Measurements from ENCODE around the gene LASP1. TPM values are rescaled to one million over a fixed set of nuclear protein-coding genes. Genes with fewer than 3 reads are reported as not detected.
"Not testable (repeated sequence)": the region's sequence is repeated elsewhere in the genome, so short reads cannot be mapped to it uniquely, and the experiment has no call there.

Gene LASP1
- polyA plus RNA-seq, 4 donors: 152 to 296 (median 235) TPM

DNA sequence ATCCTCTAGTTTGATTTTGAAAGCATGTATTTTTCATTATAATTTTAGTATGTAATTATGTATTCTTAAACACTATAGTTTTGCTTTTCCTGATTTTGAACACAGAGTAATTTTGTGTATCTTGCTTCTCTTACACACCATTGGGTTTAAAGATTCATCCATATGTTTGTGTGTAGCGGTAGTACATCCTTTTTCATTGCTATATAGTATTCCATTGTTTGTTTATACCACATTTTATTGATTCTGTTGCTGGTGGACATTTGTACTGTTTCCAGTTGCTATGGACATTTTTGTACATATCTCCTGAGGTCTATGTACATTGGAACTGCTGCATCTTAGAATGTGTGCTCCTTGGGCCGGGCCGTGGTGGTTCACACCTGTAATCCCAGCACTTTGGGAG is 35.0 kb downstream of the LASP1 start:
- Histone ChIP-seq H3K4me3 (ENCODE audit: low read depth in 1 of 3, low read length in 3 of 3) (no peak overlapping the region), H3K4me1 (ENCODE audit: control insufficient read depth in 3 of 3, insufficient read depth in 2 of 3, low read depth in 1 of 3, low read length in 2 of 3) (peaks cover 5 to 18% (median 9%) of the 10 kb centered on the region in 3 donors), H3K36me3 (ENCODE audit: control insufficient read depth in 3 of 3, insufficient read depth in 2 of 3, low read depth in 1 of 3, low read length in 3 of 3) (peaks cover 8 to 88% (median 13%) of the 10 kb centered on the region in 3 donors), H3K9me3 (ENCODE audit: control insufficient read depth in 2 of 2, insufficient read depth in 1 of 2, low read depth in 1 of 2, low read length in 1 of 2) (no peaks in the 10 kb centered on the region), H3K27me3 (ENCODE audit: control insufficient read depth in 3 of 3, insufficient read depth in 3 of 3, low read length in 3 of 3) (no peaks in the 10 kb centered on the region), H3K27ac (ENCODE audit: low read depth in 1 of 3, low read length in 2 of 3) (no peak overlapping the region)
- FAIRE-seq (no peak), DNase-seq (no peak)
- 93 to 99% (median 97%) methylated on average over 3 of the region's 3 CpGs for WGBS, 3 donors

DNA sequence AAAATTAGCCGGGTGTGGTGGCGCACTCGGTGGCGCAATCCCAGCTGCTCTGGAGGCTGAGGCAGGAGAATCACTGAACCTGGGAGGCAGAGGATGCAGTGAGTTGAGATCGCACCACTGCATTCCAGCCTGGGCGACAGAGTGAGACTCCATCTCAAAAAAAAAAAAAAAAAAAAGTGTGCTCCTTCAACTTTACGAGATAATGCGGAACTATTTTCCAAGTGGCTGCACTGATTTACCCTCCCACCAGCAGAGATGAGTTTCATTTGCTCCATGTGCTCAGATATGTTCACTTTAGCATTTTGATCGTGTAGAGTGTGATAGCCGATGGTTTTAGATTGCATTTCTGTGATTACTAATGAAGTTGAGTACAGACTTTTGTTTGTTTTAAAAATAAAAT is 35.5 kb downstream of the LASP1 start:
- FAIRE-seq (no peak), DNase-seq (no peak)
- 89 to 96% (median 95%) methylated on average over 10 of the region's 10 CpGs for WGBS, 3 donors
- Histone ChIP-seq H3K4me3 (ENCODE audit: low read depth in 1 of 3, low read length in 3 of 3) (no peak overlapping the region), H3K4me1 (ENCODE audit: control insufficient read depth in 3 of 3, insufficient read depth in 2 of 3, low read depth in 1 of 3, low read length in 2 of 3) (peaks cover 5 to 18% (median 9%) of the 10 kb centered on the region in 3 donors), H3K36me3 (ENCODE audit: control insufficient read depth in 3 of 3, insufficient read depth in 2 of 3, low read depth in 1 of 3, low read length in 3 of 3) (peaks cover 8 to 88% (median 13%) of the 10 kb centered on the region in 3 donors), H3K9me3 (ENCODE audit: control insufficient read depth in 2 of 2, insufficient read depth in 1 of 2, low read depth in 1 of 2, low read length in 1 of 2) (no peaks in the 10 kb centered on the region), H3K27me3 (ENCODE audit: control insufficient read depth in 3 of 3, insufficient read depth in 3 of 3, low read length in 3 of 3) (no peaks in the 10 kb centered on the region), H3K27ac (ENCODE audit: low read depth in 1 of 3, low read length in 2 of 3) (no peak overlapping the region)

DNA sequence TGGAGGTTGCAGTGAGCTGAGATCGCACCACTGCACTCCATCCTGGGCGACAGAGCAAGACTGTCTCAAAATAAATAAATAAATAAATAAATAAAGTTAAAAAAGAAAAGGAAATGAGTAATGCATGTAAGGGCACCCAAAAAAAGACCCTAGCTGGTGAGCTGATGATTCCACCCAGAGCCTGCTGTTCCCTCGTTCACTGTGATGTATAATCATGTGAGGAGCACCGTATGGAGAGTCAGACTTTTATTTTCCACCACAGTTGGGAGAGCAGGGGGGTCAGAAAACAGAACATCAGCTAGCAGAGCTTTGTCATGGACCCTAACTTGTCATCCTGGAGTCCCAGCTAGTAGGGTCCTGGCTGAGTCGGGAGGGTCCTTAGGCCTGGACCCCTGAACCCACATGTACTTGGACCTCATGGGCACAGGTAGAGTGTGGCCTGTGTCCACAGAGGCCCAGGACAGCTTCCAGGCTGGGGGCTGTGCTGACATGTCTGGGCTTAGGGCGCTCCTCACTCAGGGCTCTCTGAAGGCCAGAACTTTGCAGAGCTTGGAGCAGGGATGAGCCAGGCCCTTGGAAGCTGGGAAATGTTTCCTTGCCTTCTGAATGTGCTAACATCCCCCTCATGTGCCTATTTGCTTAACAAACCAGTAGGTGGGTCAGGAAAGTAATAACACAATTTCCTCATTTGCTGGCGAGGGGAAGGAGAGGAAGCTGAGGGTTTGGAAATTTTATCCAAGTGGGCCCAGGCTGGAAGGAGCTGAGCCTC is 36.8 kb downstream of the LASP1 start:
- DNase-seq: no peak
- Histone ChIP-seq H3K27ac (ENCODE audit: low read depth in 1 of 3, low read length in 2 of 3) (peak overlapping the region in 1 of 3 donors; percentile 48), H3K4me1 (ENCODE audit: control insufficient read depth in 3 of 3, insufficient read depth in 2 of 3, low read depth in 1 of 3, low read length in 2 of 3) (peaks cover 5 to 20% (median 9%) of the 10 kb centered on the region in 3 donors), H3K27me3 (ENCODE audit: control insufficient read depth in 3 of 3, insufficient read depth in 3 of 3, low read length in 3 of 3) (no peaks in the 10 kb centered on the region), H3K36me3 (ENCODE audit: control insufficient read depth in 3 of 3, insufficient read depth in 2 of 3, low read depth in 1 of 3, low read length in 3 of 3) (peaks cover 12 to 88% (median 14%) of the 10 kb centered on the region in 3 donors), H3K4me3 (ENCODE audit: low read depth in 1 of 3, low read length in 3 of 3) (no peak overlapping the region), H3K9me3 (ENCODE audit: control insufficient read depth in 2 of 2, insufficient read depth in 1 of 2, low read depth in 1 of 2, low read length in 1 of 2) (no peaks in the 10 kb centered on the region)
- FAIRE-seq: no peak
- WGBS, 3 donors: 74 to 87% (median 86%) methylated on average over 7 of the region's 7 CpGs

DNA sequence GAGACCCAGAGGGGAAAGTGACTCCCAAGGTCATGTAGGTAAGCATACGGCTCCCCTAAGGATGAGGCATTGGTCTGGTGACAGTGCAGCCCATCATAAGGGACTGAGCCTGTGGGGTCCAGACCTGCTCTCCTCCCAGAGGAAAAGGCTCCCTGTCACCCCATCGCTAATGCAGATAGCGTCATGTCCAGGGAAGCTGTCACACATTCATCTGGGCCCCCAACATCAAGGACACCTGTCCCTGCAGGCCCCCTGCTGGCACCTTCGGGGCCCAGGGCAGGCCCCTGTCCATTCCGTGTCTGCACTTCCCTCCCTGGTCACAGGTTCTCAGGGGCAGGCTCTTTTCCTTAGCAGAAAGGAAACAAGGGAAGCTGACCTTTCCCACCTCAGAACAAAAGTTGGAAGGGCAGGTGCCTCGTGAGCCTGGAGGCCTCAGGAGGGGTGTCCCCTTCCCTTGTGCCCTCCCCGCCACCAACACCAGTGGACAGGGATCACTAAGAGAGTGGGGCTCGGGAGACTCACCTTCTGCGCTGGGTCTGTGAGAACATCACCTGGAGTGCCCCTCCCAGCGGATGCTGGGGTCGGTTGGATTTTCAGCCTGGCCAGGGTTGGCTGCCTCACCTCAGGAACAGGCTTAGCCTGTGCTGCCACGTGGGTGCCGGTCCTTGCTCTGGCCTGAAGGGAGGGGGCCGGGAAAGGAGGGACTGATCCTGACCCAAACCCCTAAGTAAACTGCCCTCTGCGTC is 38.2 kb downstream of the LASP1 start:
- H3K4me1 ChIP-seq (ENCODE audit: control insufficient read depth in 3 of 3, insufficient read depth in 2 of 3, low read depth in 1 of 3, low read length in 2 of 3): peaks cover 5 to 26% (median 13%) of the 10 kb centered on the region in 3 donors
- H3K27me3 ChIP-seq (ENCODE audit: control insufficient read depth in 3 of 3, insufficient read depth in 3 of 3, low read length in 3 of 3): no peaks in the 10 kb centered on the region
- H3K4me3 ChIP-seq (ENCODE audit: low read depth in 1 of 3, low read length in 3 of 3): no peak overlapping the region
- no peak for FAIRE-seq
- 65 to 73% (median 67%) methylated on average over 14 to 15 of the region's 15 CpGs for WGBS, 3 donors
- H3K36me3 ChIP-seq (ENCODE audit: control insufficient read depth in 3 of 3, insufficient read depth in 2 of 3, low read depth in 1 of 3, low read length in 3 of 3): peaks cover 8 to 88% (median 16%) of the 10 kb centered on the region in 3 donors
- no peaks in the 10 kb centered on the region for H3K9me3 ChIP-seq (ENCODE audit: control insufficient read depth in 2 of 2, insufficient read depth in 1 of 2, low read depth in 1 of 2, low read length in 1 of 2)
- H3K27ac ChIP-seq (ENCODE audit: low read depth in 1 of 3, low read length in 2 of 3): peak overlapping the region in 2 of 3 donors; percentile 15 to 57
- DNase-seq: no peak

DNA sequence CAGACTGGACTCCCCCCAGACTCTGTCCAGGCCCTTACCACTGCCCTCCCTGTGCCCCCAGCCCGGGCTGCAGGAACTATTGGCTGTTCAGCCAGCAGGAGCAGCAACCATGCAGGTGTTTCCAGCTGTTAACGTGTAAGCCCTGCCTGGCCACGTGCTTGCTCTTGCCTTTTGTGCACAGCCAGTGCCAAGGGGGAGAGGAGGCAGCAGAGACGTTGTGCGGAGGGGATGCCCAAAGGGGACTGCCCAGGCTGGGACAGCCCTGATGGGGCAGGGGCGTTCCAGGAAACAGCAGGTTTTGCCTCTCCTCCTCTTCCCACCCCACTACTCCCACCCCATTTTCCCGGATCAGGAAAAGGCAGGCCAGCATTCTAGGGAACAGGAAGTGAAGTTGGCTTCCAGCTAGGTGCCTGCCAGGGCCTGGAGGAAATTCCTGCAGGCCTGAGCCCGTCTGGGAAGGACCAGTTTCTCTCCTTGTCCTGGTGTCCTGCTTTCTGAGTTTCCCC is 38.9 kb downstream of the LASP1 start:
- WGBS, 3 donors: 42 to 48% (median 48%) methylated on average over 6 to 8 of the region's 8 CpGs
- no peak for DNase-seq
- Histone ChIP-seq H3K9me3 (ENCODE audit: control insufficient read depth in 2 of 2, insufficient read depth in 1 of 2, low read depth in 1 of 2, low read length in 1 of 2) (no peaks in the 10 kb centered on the region), H3K4me3 (ENCODE audit: low read depth in 1 of 3, low read length in 3 of 3) (no peak overlapping the region), H3K36me3 (ENCODE audit: control insufficient read depth in 3 of 3, insufficient read depth in 2 of 3, low read depth in 1 of 3, low read length in 3 of 3) (peaks cover 3 to 90% (median 19%) of the 10 kb centered on the region in 3 donors), H3K4me1 (ENCODE audit: control insufficient read depth in 3 of 3, insufficient read depth in 2 of 3, low read depth in 1 of 3, low read length in 2 of 3) (peaks cover 5 to 26% (median 15%) of the 10 kb centered on the region in 3 donors), H3K27ac (ENCODE audit: low read depth in 1 of 3, low read length in 2 of 3) (peak overlapping the region in 2 of 3 donors; percentile 15 to 57), H3K27me3 (ENCODE audit: control insufficient read depth in 3 of 3, insufficient read depth in 3 of 3, low read length in 3 of 3) (no peaks in the 10 kb centered on the region)
- no peak for FAIRE-seq

DNA sequence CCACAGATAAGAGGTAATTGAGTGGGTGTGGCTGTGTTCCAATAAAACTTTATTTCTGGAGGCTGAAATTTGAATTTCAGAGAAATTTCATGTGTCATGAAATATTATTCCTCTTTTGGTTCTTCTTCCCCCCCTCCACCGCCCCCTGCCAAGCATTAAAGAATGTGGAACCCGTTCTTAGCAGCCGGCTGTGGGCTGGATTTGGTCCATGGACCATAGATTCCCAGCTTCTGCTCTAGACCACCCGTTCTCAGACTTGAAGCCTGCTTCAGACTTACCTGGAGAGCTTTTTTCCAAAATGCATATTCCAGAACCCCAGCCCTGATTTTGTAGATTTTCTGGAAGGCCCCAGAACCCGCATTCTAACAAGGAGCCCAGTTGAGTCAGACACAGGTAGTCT is 40.5 kb downstream of the LASP1 start:
- 86 to 95% (median 88%) methylated on average over 5 of the region's 5 CpGs for WGBS, 3 donors
- no peak overlapping the region for H3K4me3 ChIP-seq (ENCODE audit: low read depth in 1 of 3, low read length in 3 of 3)
- peaks cover 4 to 98% (median 20%) of the 10 kb centered on the region in 3 donors for H3K36me3 ChIP-seq (ENCODE audit: control insufficient read depth in 3 of 3, insufficient read depth in 2 of 3, low read depth in 1 of 3, low read length in 3 of 3)
- DNase-seq: no peak
- no peak overlapping the region for H3K27ac ChIP-seq (ENCODE audit: low read depth in 1 of 3, low read length in 2 of 3)
- no peaks in the 10 kb centered on the region for H3K9me3 ChIP-seq (ENCODE audit: control insufficient read depth in 2 of 2, insufficient read depth in 1 of 2, low read depth in 1 of 2, low read length in 1 of 2)
- H3K27me3 ChIP-seq (ENCODE audit: control insufficient read depth in 3 of 3, insufficient read depth in 3 of 3, low read length in 3 of 3): no peaks in the 10 kb centered on the region
- peaks cover 5 to 42% (median 18%) of the 10 kb centered on the region in 3 donors for H3K4me1 ChIP-seq (ENCODE audit: control insufficient read depth in 3 of 3, insufficient read depth in 2 of 3, low read depth in 1 of 3, low read length in 2 of 3)
- no peak for FAIRE-seq

DNA sequence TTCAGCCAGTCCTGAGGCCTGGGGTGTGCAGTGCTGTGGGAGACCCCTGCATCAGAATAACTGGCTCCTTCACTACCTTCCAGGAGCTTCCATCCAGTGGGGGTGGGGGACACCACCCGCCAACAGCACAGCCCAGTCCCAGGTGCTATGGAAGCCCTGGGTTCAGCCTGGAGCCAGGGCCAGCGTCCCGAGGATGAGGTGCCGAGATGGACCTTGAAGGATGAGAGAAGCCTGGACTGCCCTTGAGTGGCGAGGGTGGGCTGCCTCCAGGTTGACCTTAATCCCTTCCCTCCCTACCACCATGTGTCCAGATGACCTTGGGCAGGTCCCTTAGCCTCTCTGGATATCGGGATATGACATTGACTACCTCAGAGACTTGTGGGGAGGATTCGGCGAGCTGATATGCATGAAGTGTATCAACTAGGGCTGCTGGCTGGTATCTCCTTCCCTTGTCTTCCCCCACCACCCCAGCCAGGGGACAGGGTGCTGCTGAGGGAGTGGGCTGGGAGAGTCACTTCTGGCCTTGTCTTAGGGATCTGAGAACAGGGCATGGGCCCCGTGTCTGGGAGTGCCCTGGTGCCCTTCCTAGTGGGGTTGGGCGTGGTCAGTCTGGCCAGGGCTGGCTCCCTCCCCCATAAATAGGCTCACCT is 41.3 kb downstream of the LASP1 start:
- peaks cover 8 to 100% (median 26%) of the 10 kb centered on the region in 3 donors for H3K36me3 ChIP-seq (ENCODE audit: control insufficient read depth in 3 of 3, insufficient read depth in 2 of 3, low read depth in 1 of 3, low read length in 3 of 3)
- FAIRE-seq (no peak), DNase-seq (no peak)
- no peak overlapping the region for H3K4me3 ChIP-seq (ENCODE audit: low read depth in 1 of 3, low read length in 3 of 3)
- no peaks in the 10 kb centered on the region for H3K9me3 ChIP-seq (ENCODE audit: control insufficient read depth in 2 of 2, insufficient read depth in 1 of 2, low read depth in 1 of 2, low read length in 1 of 2)
- no peaks in the 10 kb centered on the region for H3K27me3 ChIP-seq (ENCODE audit: control insufficient read depth in 3 of 3, insufficient read depth in 3 of 3, low read length in 3 of 3)
- peaks cover 5 to 50% (median 20%) of the 10 kb centered on the region in 3 donors for H3K4me1 ChIP-seq (ENCODE audit: control insufficient read depth in 3 of 3, insufficient read depth in 2 of 3, low read depth in 1 of 3, low read length in 2 of 3)
- 83 to 85% (median 83%) methylated on average over 10 of the region's 10 CpGs for WGBS, 3 donors
- H3K27ac ChIP-seq (ENCODE audit: low read depth in 1 of 3, low read length in 2 of 3): peak overlapping the region in 1 of 3 donors; percentile 54

DNA sequence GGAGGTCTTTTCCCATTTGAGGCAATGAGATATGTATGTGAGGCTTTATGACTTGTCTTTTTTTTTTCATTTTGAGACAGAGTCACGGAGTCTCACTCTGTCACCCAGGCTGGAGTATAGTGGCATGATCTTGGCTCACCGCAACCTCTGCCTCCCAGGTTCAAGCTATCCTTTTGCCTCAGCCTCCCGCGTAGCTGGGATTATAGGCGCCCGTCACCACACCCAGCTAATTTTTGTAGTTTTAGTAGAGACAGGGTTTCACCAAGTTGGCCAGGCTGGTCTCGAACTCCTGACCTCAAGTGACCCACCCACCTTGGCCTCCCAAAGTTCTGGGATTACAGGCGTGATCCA is 41.8 kb downstream of the LASP1 start:
- DNase-seq; H3K27me3 ChIP-seq (ENCODE audit: control insufficient read depth in 3 of 3, insufficient read depth in 3 of 3, low read length in 3 of 3); FAIRE-seq; H3K4me3 ChIP-seq (ENCODE audit: low read depth in 1 of 3, low read length in 3 of 3); H3K27ac ChIP-seq (ENCODE audit: low read depth in 1 of 3, low read length in 2 of 3); H3K9me3 ChIP-seq (ENCODE audit: control insufficient read depth in 2 of 2, insufficient read depth in 1 of 2, low read depth in 1 of 2, low read length in 1 of 2): not testable (repeated sequence)
- peaks cover 8 to 100% (median 26%) of the 10 kb centered on the region in 3 donors for H3K36me3 ChIP-seq (ENCODE audit: control insufficient read depth in 3 of 3, insufficient read depth in 2 of 3, low read depth in 1 of 3, low read length in 3 of 3)
- 89 to 95% (median 92%) methylated on average over 8 of the region's 8 CpGs for WGBS, 3 donors
- H3K4me1 ChIP-seq (ENCODE audit: control insufficient read depth in 3 of 3, insufficient read depth in 2 of 3, low read depth in 1 of 3, low read length in 2 of 3): peaks cover 5 to 48% (median 20%) of the 10 kb centered on the region in 3 donors
